MM.1S (cell line): ENCODE data around the gene KIF24.

Experiments used
- DNase-seq: peaks from one replicate; pipeline ENCODE4 v3.0.0-alpha.2; 2015
- H2AFZ ChIP-seq: fragments of 300-600 bp; sonication (generic); 2 replicates; pipeline ENCODE4 v1.6.0; 2016; ENCODE audit warnings: antibody characterized with exemption, low read length
- H3F3A ChIP-seq: fragments of 300-600 bp; sonication (generic); 2 replicates; pipeline ENCODE4 v1.6.1; 2016; ENCODE audit warnings: mild to moderate bottlenecking, antibody characterized with exemption, low read length, moderate library complexity, mixed read lengths; ENCODE audit not compliant: insufficient read depth
- H3K27ac ChIP-seq: fragments of 300-600 bp; sonication (generic); 2 replicates; pipeline ENCODE4 v1.5.1; 2016; ENCODE audit warnings: mild to moderate bottlenecking, low read length
- H3K27me3 ChIP-seq: fragments of 300-600 bp; sonication (generic); replicated peaks from 2 replicates; pipeline ENCODE4 v1.6.0; 2016; ENCODE audit warnings: low read length; ENCODE audit not compliant: insufficient read depth
- H3K36me3 ChIP-seq: fragments of 300-600 bp; sonication (generic); replicated peaks from 2 replicates; pipeline ENCODE4 v1.6.1; 2016; ENCODE audit warnings: mild to moderate bottlenecking, low read length, mixed read lengths; ENCODE audit not compliant: insufficient read depth
- H3K4me1 ChIP-seq: fragments of 300-600 bp; sonication (generic); 2 replicates; pipeline ENCODE4 v1.6.1; 2016; ENCODE audit warnings: low read length, mixed read lengths
- H3K4me2 ChIP-seq: fragments of 300-600 bp; sonication (generic); 2 replicates; pipeline ENCODE4 v1.6.0; 2016; ENCODE audit warnings: low read depth, low read length
- H3K4me3 ChIP-seq: fragments of 300-600 bp; sonication (generic); 2 replicates; pipeline ENCODE4 v1.5.1; 2016; ENCODE audit warnings: low read length, mixed read lengths
- H3K79me2 ChIP-seq: fragments of 300-600 bp; sonication (generic); 2 replicates; pipeline ENCODE4 v1.6.1; 2016; ENCODE audit warnings: mixed run types, low read length, mixed read lengths
- H3K9ac ChIP-seq: fragments of 300-600 bp; sonication (generic); 2 replicates; pipeline ENCODE4 v1.6.1; 2016; ENCODE audit warnings: low read length, mixed read lengths
- H3K9me2 ChIP-seq: fragments of 300-600 bp; sonication (generic); replicated peaks from 2 replicates; pipeline ENCODE4 v1.6.1; 2016; ENCODE audit warnings: mild to moderate bottlenecking, low read length, mixed read lengths; ENCODE audit not compliant: insufficient read depth
- H3K9me3 ChIP-seq: fragments of 300-600 bp; sonication (generic); replicated peaks from 2 replicates; pipeline ENCODE4 v1.6.1; 2016; ENCODE audit warnings: mild to moderate bottlenecking, low read length, mixed read lengths; ENCODE audit not compliant: insufficient read depth
- H4K20me1 ChIP-seq: fragments of 300-600 bp; sonication (generic); 2 replicates; pipeline ENCODE4 v1.6.1; 2016; ENCODE audit warnings: mild to moderate bottlenecking, low read length, moderate library complexity, mixed read lengths; ENCODE audit not compliant: insufficient read depth
- EZH2 ChIP-seq: fragments of 300-600 bp; sonication (generic); optimal IDR thresholded peaks from 2 replicates; pipeline ENCODE3; 2017; ENCODE audit warnings: low read depth, mild to moderate bottlenecking, antibody characterized with exemption, low read length, mixed read lengths
- EZH2phosphoT487 ChIP-seq: fragments of 300-600 bp; sonication (generic); IDR thresholded peaks from 2 replicates; pipeline ENCODE4 v1.6.1; 2018; ENCODE audit warnings: antibody characterized with exemption, low read length
- TF ChIP-seq, protein P1 (sequence below): fragments of 300-600 bp; sonication (generic); IDR thresholded peaks from 2 replicates; pipeline ENCODE4 v1.5.1; 2016; ENCODE audit warnings: antibody characterized with exemption, low read length, mixed read lengths

KIF24 gene

DNA sequence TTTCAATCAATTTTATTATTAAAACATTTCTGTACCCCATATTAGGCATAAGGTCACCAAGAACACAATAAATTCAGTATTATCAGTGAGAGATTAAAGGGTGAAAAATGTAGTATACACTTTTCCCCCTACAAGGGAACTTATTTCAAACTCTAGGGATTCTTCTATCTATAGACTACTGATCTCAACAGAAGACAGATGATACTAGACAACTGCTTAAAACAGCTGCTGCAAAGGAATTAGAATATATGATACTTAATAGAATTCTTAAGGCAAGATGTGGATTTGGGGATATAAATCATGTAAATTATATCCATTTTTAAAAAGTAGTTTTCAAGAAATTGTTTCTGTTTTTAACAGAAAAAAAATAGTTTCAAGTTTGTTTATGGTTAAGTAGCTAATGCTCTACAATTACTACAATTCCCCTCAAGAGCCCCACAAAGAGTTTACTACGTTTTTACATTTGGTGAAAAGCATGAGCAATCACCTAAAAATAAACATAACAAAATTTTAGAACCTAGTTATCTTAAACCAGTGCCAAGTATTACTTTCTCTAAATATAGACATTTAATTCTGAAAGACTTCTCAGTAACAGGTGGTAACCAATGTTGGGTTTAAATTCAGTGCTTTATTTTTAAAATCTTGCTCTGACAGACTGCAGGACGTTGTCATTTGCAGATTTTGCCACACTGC, 6.0 kb downstream of the KIF24 start:
- no peak for DNase-seq
- no peak overlapping the region for H3K27ac ChIP-seq
- H3K4me3 ChIP-seq = no peak overlapping the region
- H2AFZ ChIP-seq = no peak overlapping the region
- peaks cover 7% of the 10 kb centered on the region; the same call in 1 of the 2 replicates for H3K4me1 ChIP-seq
- H3K9me3 ChIP-seq = no peaks in the 10 kb centered on the region
- no peaks in the 10 kb centered on the region for H3K36me3 ChIP-seq
- 0 out of 2 replicates have a peak, but pooled peaks cover 4% of the 10 kb centered on the region for H3F3A ChIP-seq
- no peaks in the 10 kb centered on the region for H4K20me1 ChIP-seq
- H3K27me3 ChIP-seq = no peaks in the 10 kb centered on the region
- no peaks in the 10 kb centered on the region for H3K9me2 ChIP-seq
- TF ChIP-seq EZH2 = no peak
- TF ChIP-seq, protein P1, sequence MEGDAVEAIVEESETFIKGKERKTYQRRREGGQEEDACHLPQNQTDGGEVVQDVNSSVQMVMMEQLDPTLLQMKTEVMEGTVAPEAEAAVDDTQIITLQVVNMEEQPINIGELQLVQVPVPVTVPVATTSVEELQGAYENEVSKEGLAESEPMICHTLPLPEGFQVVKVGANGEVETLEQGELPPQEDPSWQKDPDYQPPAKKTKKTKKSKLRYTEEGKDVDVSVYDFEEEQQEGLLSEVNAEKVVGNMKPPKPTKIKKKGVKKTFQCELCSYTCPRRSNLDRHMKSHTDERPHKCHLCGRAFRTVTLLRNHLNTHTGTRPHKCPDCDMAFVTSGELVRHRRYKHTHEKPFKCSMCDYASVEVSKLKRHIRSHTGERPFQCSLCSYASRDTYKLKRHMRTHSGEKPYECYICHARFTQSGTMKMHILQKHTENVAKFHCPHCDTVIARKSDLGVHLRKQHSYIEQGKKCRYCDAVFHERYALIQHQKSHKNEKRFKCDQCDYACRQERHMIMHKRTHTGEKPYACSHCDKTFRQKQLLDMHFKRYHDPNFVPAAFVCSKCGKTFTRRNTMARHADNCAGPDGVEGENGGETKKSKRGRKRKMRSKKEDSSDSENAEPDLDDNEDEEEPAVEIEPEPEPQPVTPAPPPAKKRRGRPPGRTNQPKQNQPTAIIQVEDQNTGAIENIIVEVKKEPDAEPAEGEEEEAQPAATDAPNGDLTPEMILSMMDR = no peak
- TF ChIP-seq EZH2phosphoT487 = no peak
- peak overlapping the region; percentile 24; the same call in 1 of the 2 replicates for H3K4me2 ChIP-seq
- peaks cover 79% of the 10 kb centered on the region for H3K79me2 ChIP-seq
- H3K9ac ChIP-seq = no peak overlapping the region

GRCh38 chr9:34321451-34321850, 7.6 kb downstream of the KIF24 start:
- no peak overlapping the region for H3K4me2 ChIP-seq
- no peak for TF ChIP-seq EZH2
- TF ChIP-seq EZH2phosphoT487 = no peak
- TF ChIP-seq, protein P1 = no peak
- H4K20me1 ChIP-seq = no peaks in the 10 kb centered on the region
- no peaks in the 10 kb centered on the region for H3K9me3 ChIP-seq
- no peak overlapping the region for H2AFZ ChIP-seq
- H3K4me3 ChIP-seq = no peak overlapping the region
- H3K4me1 ChIP-seq = peaks cover 7% of the 10 kb centered on the region; the same call in 1 of the 2 replicates
- H3K9me2 ChIP-seq = no peaks in the 10 kb centered on the region
- H3K27ac ChIP-seq = no peak overlapping the region
- no peaks in the 10 kb centered on the region for H3K27me3 ChIP-seq
- no peak for DNase-seq
- peaks cover 65% of the 10 kb centered on the region for H3K79me2 ChIP-seq
- no peaks in the 10 kb centered on the region for H3K36me3 ChIP-seq
- H3F3A ChIP-seq = 0 out of 2 replicates have a peak, but pooled peaks cover 4% of the 10 kb centered on the region
- H3K9ac ChIP-seq = no peak overlapping the region

DNA sequence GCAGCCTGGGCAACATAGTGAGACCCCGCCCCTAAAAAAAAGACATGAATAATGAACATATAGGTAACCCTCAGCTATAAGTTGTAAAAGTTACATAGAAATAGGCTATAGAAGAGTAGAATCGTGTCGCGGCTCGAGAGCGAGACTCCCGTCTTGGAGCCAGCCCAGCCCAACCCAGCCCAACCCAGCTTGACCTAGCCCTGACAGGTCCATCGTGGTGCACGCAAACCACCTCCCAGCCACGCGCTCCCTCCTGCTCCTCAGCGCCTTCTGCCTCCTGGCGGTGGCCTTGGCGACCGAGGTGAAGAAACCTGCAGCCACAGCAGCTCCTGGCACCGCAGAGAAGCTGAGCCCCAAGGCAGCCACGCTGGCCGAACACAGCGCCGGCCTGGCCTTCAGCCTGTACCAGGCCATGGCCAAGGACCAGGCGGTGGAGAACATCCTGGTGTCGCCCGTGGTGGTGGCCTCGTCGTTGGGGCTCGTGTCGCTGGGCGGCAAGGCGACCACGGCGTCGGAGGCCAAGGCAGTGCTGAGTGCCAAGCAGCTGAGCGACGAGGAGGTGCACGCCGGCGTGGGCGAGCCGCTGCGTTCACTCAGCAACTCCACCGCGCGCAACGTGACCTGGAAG, 10.8 kb downstream of the KIF24 start:
- no peaks in the 10 kb centered on the region for H3F3A ChIP-seq
- H3K27me3 ChIP-seq = no peaks in the 10 kb centered on the region
- no peak for TF ChIP-seq EZH2
- TF ChIP-seq EZH2phosphoT487 = no peak
- TF ChIP-seq, protein P1 = no peak
- no peak overlapping the region for H3K4me2 ChIP-seq
- H4K20me1 ChIP-seq = no peaks in the 10 kb centered on the region
- H3K9me3 ChIP-seq = no peaks in the 10 kb centered on the region
- no peak for DNase-seq
- no peaks in the 10 kb centered on the region for H3K4me1 ChIP-seq
- no peak overlapping the region for H2AFZ ChIP-seq
- H3K36me3 ChIP-seq = no peaks in the 10 kb centered on the region
- no peak overlapping the region for H3K9ac ChIP-seq
- H3K4me3 ChIP-seq = no peak overlapping the region
- H3K9me2 ChIP-seq = no peaks in the 10 kb centered on the region
- H3K79me2 ChIP-seq = peaks cover 39% of the 10 kb centered on the region
- no peak overlapping the region for H3K27ac ChIP-seq
